Neural progenitor cell (in vitro differentiated cells): ENCODE results near the gene SLC4A4. TPM values are rescaled to one million over a fixed set of nuclear protein-coding genes. Genes with fewer than 3 reads are reported as not detected.

ENCODE experiments used
- DNase-seq: peaks from one replicate; pipeline ENCODE4 v3.0.0-alpha.2; 2016; ENCODE audit warnings: low spot score
- H2AFZ ChIP-seq: fragments of 200-600 bp; sonication (generic); replicated peaks from 2 replicates; pipeline ENCODE4 v1.6.1; 2016; ENCODE audit warnings: antibody characterized with exemption
- H3F3A ChIP-seq: fragments of 200-600 bp; sonication (generic); 2 replicates; pipeline ENCODE4 v1.6.1; 2016; ENCODE audit warnings: antibody characterized with exemption, low read depth
- H3K27ac ChIP-seq: fragments of 200-600 bp; sonication (generic); 2 replicates; pipeline ENCODE4 v1.5.1; 2016; ENCODE audit warnings: mild to moderate bottlenecking
- H3K27me3 ChIP-seq: fragments of 200-600 bp; sonication (generic); 2 replicates; pipeline ENCODE4 v1.6.1; 2016; ENCODE audit warnings: mild to moderate bottlenecking, moderate library complexity
- H3K36me3 ChIP-seq: fragments of 200-600 bp; sonication (generic); 2 replicates; pipeline ENCODE4 v1.5.1; 2016
- H3K4me1 ChIP-seq: fragments of 200-600 bp; sonication (generic); 2 replicates; pipeline ENCODE4 v1.6.1; 2016; ENCODE audit warnings: mixed run types
- H3K4me2 ChIP-seq: fragments of 200-600 bp; sonication (generic); 2 replicates; pipeline ENCODE4 v1.6.1; 2016
- H3K4me3 ChIP-seq: fragments of 200-600 bp; sonication (generic); 2 replicates; pipeline ENCODE4 v1.5.1; 2016
- H3K79me2 ChIP-seq: fragments of 200-600 bp; sonication (generic); 2 replicates; pipeline ENCODE4 v1.6.1; 2016; ENCODE audit warnings: low read depth
- H3K9ac ChIP-seq: fragments of 200-600 bp; sonication (generic); 2 replicates; pipeline ENCODE4 v1.6.1; 2016
- H3K9me3 ChIP-seq: fragments of 200-600 bp; sonication (generic); 2 replicates; pipeline ENCODE4 v1.5.1; 2016; ENCODE audit warnings: low read depth
- H4K20me1 ChIP-seq: fragments of 200-600 bp; sonication (generic); 2 replicates; pipeline ENCODE4 v1.6.1; 2016; ENCODE audit warnings: low read depth
- H3K27ac Mint-ChIP-seq: 3 replicates; pipeline ENCODE4 v1.8.0; 2021; ENCODE audit warnings: mixed read lengths
- H3K27me3 Mint-ChIP-seq: 2 replicates; pipeline ENCODE4 v1.8.0; 2022; ENCODE audit warnings: low read depth, mild to moderate bottlenecking, inconsistent platforms, moderate library complexity, mixed read lengths; ENCODE audit not compliant: insufficient read depth
- H3K36me3 Mint-ChIP-seq: 3 replicates; pipeline ENCODE4 v1.8.0; 2021; ENCODE audit warnings: mixed read lengths
- H3K4me1 Mint-ChIP-seq: 3 replicates; pipeline ENCODE4 v1.8.0; 2021; ENCODE audit warnings: mixed read lengths
- H3K4me3 Mint-ChIP-seq: 3 replicates; pipeline ENCODE4 v1.8.0; 2021; ENCODE audit warnings: mild to moderate bottlenecking, moderate library complexity, mixed read lengths
- H3K9me3 Mint-ChIP-seq: 3 replicates; pipeline ENCODE4 v1.8.0; 2020; ENCODE audit warnings: mixed read lengths
- EZH2 ChIP-seq: fragments of 200-600 bp; sonication (generic); IDR thresholded peaks from 2 replicates; pipeline ENCODE4 v1.6.1; 2017; ENCODE audit warnings: antibody characterized with exemption, mild to moderate bottlenecking, moderate library complexity
- EZH2phosphoT487 ChIP-seq: fragments of 200-600 bp; sonication (generic); IDR thresholded peaks from 2 replicates; pipeline ENCODE4 v1.6.1; 2017; ENCODE audit warnings: antibody characterized with exemption
- total RNA-seq: library from RNA; depleted of rRNA; stranded (reverse); fragments of >200 nt; gene quantifications from 2 replicates; pipeline ENCODE4 v1.2.3, GENCODE V29; 2015; ENCODE audit warnings: low replicate concordance
- TF ChIP-seq, protein P1 (sequence below): fragments of 200-600 bp; sonication (generic); IDR thresholded peaks from 2 replicates; pipeline ENCODE4 v1.5.1; 2017; ENCODE audit warnings: antibody characterized with exemption, mild to moderate bottlenecking

The SLC4A4 gene
- total RNA-seq, 1 donor from 2014 or later = not detected

DNA sequence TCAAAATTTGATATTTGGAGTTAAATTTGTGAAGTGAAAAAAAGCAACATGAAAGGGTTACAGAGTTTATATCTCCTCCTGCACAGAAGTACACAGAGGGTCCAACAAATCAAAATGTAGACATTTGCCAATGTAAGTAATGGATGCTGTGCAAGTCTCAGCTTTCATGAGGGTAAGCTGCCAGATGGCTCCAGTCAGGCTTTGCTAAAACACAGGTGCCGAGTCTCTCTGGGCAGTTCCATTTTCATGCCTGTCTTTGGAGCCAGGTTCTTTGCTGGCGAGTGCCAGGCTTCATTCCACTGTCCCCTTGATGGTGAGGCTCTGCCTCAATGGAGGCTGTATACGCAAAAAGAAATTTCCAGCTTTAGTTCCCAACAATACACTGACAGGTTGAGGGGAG lies 27.9 kb downstream of the SLC4A4 start:
- Histone ChIP-seq H3K27ac (no peak overlapping the region), H3K9me3 (no peaks in the 10 kb centered on the region), H3K79me2 (no peaks in the 10 kb centered on the region), H3K9ac (no peak overlapping the region), H4K20me1 (no peaks in the 10 kb centered on the region), H3K4me3 (no peak overlapping the region), H3K27me3 (no peaks in the 10 kb centered on the region), H3F3A (no peaks in the 10 kb centered on the region), H3K36me3 (no peaks in the 10 kb centered on the region), H3K4me1 (peaks cover 3% of the 10 kb centered on the region), H2AFZ (no peak overlapping the region), H3K4me2 (no peak overlapping the region)
- no peak for DNase-seq
- H3K9me3 Mint-ChIP-seq = no peaks in the 10 kb centered on the region
- TF ChIP-seq EZH2phosphoT487 (no peak), EZH2 (no peak)
- TF ChIP-seq, protein P1, sequence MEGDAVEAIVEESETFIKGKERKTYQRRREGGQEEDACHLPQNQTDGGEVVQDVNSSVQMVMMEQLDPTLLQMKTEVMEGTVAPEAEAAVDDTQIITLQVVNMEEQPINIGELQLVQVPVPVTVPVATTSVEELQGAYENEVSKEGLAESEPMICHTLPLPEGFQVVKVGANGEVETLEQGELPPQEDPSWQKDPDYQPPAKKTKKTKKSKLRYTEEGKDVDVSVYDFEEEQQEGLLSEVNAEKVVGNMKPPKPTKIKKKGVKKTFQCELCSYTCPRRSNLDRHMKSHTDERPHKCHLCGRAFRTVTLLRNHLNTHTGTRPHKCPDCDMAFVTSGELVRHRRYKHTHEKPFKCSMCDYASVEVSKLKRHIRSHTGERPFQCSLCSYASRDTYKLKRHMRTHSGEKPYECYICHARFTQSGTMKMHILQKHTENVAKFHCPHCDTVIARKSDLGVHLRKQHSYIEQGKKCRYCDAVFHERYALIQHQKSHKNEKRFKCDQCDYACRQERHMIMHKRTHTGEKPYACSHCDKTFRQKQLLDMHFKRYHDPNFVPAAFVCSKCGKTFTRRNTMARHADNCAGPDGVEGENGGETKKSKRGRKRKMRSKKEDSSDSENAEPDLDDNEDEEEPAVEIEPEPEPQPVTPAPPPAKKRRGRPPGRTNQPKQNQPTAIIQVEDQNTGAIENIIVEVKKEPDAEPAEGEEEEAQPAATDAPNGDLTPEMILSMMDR = no peak
- no peaks in the 10 kb centered on the region for H3K27me3 Mint-ChIP-seq
- no peaks in the 10 kb centered on the region for H3K36me3 Mint-ChIP-seq
- H3K4me3 Mint-ChIP-seq = no peak overlapping the region
- H3K4me1 Mint-ChIP-seq = no peaks in the 10 kb centered on the region
- no peak overlapping the region for H3K27ac Mint-ChIP-seq

DNA sequence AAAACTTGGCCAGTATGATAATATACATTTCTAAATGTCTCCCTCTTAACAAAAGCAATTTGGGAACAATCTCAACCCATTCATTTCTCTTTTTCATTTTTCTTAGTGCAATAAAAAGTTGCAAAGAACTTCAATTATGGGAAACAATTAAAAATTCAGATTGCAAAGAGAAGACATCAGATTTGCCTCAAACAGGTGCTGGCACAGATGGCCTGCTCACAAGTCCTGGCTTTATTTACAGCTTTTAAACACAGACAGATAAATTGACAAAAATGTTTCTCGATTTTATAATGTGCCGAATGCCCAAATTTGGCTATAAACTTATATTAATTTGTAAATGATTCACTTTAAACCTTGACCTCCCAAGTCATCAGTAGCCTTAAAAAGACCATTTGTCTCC lies 28.7 kb downstream of the SLC4A4 start:
- no peaks in the 10 kb centered on the region for H4K20me1 ChIP-seq
- H3K9ac ChIP-seq = no peak overlapping the region
- no peaks in the 10 kb centered on the region for H3K36me3 Mint-ChIP-seq
- no peaks in the 10 kb centered on the region for H3K27me3 ChIP-seq
- H3K4me1 Mint-ChIP-seq = no peaks in the 10 kb centered on the region
- H3K27me3 Mint-ChIP-seq = no peaks in the 10 kb centered on the region
- no peak for TF ChIP-seq EZH2
- no peak for TF ChIP-seq EZH2phosphoT487
- TF ChIP-seq, protein P1 = no peak
- no peaks in the 10 kb centered on the region for H3K36me3 ChIP-seq
- H3K27ac ChIP-seq = no peak overlapping the region
- H3K9me3 Mint-ChIP-seq = no peaks in the 10 kb centered on the region
- no peaks in the 10 kb centered on the region for H3K79me2 ChIP-seq
- DNase-seq = no peak
- H3K9me3 ChIP-seq = no peaks in the 10 kb centered on the region
- no peak overlapping the region for H3K4me2 ChIP-seq
- no peak overlapping the region for H3K27ac Mint-ChIP-seq
- no peak overlapping the region for H2AFZ ChIP-seq
- peaks cover 3% of the 10 kb centered on the region for H3K4me1 ChIP-seq
- no peak overlapping the region for H3K4me3 ChIP-seq
- no peaks in the 10 kb centered on the region for H3F3A ChIP-seq
- no peak overlapping the region for H3K4me3 Mint-ChIP-seq

DNA sequence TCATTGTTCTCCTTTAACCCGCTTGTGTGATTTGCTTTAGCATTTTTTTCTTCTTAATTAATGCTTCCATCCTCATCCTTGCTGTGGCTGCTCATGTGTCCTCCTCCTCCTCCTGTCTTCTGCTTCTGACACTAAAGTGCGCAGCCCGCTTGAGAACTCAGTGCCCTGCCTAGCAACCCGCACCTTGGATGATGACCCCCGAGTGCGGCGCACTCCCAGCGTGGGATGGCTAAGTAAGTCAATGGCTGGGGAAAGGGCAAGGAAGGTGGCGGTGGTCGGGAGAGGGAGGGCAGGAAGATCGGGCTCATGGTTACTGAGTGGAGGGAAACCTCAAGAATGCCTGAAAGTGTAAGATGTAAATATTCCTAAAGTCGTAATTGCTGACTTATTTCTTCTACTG lies 30.1 kb downstream of the SLC4A4 start:
- H3K79me2 ChIP-seq = no peaks in the 10 kb centered on the region
- H3K9me3 Mint-ChIP-seq = no peaks in the 10 kb centered on the region
- H2AFZ ChIP-seq = no peak overlapping the region
- H3K4me3 ChIP-seq = no peak overlapping the region
- no peaks in the 10 kb centered on the region for H3K4me1 Mint-ChIP-seq
- H3K4me1 ChIP-seq = peaks cover 3% of the 10 kb centered on the region
- TF ChIP-seq, protein P1 = no peak
- TF ChIP-seq EZH2phosphoT487 = no peak
- no peak for TF ChIP-seq EZH2
- no peaks in the 10 kb centered on the region for H3K27me3 Mint-ChIP-seq
- H3F3A ChIP-seq = no peaks in the 10 kb centered on the region
- no peak overlapping the region for H3K27ac ChIP-seq
- H3K4me3 Mint-ChIP-seq = no peak overlapping the region
- no peak for DNase-seq
- no peak overlapping the region for H3K4me2 ChIP-seq
- no peaks in the 10 kb centered on the region for H3K9me3 ChIP-seq
- H3K36me3 Mint-ChIP-seq = no peaks in the 10 kb centered on the region
- no peaks in the 10 kb centered on the region for H4K20me1 ChIP-seq
- no peaks in the 10 kb centered on the region for H3K36me3 ChIP-seq
- no peaks in the 10 kb centered on the region for H3K27me3 ChIP-seq
- H3K9ac ChIP-seq = no peak overlapping the region
- H3K27ac Mint-ChIP-seq = no peak overlapping the region
